Hematopoietic multipotent progenitor cell treated with erythropoietin and hydrocortisone succinate and interleukin-3 and kit ligand, for 6 days (in vitro differentiated cells): ENCODE results near the gene METAP2.

ENCODE experiments used
- DNase-seq: peaks from one replicate; pipeline ENCODE4 v3.0.0-alpha.2; 2015

The METAP2 gene

DNA sequence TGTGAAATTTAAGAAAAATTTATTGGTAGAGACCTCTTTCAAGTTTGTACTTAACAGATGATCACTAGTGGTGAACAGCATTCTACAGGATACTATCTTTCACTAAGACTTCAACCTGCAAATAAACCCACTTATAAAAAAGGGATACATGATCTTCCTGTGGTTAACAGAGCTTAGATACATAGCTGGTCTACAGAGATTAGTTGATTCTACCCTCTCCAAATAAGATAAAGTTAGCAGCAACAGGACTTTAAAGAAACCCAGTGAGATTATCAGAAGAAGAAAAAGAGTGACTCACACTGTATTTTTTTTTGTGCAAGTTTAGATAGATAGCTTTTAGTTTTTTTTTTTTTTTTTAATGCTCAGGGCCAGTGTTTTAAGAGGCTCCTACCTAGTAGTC lies 42.8 kb downstream of the METAP2 start:
- peak; percentile 92 for DNase-seq

DNA sequence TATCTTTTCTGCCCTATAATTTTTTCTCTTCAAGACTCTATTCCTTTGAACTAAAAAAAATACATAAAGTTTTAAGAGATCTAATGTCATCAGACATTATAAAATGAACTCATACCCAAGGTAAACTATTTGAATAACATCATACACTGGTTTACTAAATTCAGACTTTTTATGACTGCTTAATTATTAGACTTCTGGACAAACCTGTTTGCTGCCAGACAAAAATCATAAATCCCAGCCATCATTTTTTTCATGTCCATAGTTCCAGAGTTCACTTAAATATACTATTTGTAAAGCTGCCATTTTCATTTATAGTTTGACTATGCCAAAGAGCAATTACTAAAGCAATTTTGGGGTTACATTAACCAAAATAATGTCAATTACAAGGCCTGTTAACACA lies 43.3 kb downstream of the METAP2 start:
- DNase-seq, result no peak

DNA sequence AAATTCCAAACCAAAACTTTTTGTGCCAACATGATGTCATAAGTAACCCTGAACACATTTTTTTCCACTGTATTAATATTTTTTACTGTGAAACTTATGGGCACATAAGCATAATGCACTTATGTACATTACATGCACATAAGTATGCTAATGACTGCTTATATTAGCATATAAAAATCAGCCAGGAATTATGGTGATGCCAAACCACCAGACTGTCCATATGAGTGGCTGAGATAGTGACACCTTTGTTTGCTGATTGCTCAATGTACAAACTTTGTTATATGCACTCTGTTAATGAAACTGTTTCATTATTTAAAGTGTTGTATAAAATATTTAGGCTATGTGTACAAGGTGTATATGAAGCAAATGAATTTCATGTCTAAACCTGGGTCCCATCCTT lies 45.0 kb downstream of the METAP2 start:
- peak; percentile 55 for DNase-seq

DNA sequence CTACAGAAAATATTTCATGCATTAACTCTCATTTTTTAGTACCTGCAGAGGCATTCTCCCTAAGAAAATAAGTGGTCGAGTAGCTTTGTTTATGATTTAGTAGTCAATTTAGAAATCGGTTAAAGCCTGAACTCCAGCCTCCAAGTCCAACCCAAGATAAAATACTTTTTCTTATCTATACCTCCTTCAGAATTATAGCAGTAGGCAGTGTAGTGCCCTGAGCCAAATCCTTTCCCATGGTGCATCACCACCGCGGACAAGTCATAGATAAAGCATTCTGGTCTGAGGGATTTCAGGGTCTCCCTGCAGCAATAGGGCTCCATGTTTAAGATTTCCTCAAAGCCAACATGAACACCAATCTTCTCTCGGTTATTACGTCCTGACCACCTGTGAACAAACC lies 46.9 kb downstream of the METAP2 start:
- peak; percentile 61 for DNase-seq

DNA sequence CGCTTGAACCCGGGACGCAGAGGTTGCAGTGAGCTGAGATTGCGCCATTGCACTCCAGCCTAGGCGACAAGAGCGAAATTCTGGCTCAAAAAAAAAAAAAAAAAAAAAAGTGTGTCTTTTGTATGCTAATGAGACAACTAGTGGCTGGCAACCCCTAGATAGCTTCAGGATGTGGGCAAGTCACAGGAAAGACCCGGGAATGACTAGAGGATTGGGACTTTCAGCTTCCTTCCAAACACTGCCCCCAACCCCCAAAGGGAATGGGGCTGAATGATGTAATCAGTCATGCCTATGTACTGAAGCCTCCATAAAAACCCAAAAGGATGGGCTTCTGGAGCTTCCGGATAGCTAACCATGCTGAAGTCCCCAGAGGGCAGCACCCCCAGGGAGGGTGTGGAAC lies 48.7 kb downstream of the METAP2 start:
- no peak for DNase-seq

DNA sequence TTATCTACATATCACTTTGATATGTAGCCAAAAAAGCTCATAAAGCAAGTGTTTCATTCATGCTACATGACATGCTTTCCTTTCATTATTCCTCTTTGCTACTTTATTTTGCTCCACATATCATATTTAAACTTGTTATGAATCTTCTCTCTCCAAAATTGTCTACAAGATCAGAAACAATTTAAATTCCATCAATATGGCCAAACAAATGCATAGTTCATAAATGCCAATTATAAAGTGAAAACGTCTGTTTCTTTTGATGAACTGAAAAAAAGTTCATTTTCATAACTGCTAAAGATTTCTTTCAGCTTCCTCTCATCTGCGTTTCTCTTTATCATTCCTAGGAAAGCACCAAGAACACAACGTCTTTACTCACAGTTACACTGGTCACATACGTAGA lies 54.5 kb downstream of the METAP2 start:
- no peak for DNase-seq

DNA sequence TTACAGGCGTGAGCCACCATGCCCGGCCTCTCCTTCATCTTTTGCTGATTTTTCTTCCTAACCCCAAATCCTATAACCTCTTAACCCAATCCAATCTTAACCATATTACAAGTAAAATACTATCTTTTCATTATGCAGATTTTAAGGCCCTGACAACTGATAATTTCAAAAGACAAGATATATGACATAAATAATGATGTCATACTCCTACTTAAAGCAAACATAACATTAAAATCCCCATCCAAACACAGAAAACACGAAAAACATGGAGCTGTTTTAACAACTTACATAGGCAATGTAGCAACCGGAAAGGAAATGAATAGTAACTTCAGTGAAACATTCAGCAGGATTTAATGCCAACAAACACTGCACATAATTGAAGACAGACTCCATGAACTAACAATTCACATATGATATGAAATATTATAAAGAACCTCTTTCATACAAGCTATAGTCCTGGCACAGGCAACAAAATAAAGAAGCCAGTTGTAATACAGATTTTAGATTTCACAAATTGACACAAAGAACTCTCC lies 55.8 kb downstream of the METAP2 start:
- DNase-seq, result no peak

DNA sequence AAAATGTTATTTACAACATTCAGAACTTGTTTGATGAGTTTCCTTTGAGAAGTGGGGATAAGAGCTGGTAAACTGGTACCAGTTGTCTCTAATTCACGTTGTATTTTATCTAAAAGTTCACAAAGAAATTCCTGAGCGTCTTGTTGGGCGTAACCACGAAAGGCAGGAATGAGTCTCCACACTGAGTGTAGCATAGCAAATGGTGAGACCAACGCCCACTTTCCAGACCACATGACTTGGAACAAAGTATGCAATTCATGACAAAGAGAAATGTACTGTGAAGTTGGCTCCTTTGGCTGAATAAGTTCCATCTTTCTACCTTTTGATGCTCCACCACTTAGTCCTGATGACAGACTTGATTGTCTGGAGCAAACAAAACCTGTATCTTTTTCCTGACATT lies 58.9 kb downstream of the METAP2 start:
- DNase-seq, result peak; percentile 33

DNA sequence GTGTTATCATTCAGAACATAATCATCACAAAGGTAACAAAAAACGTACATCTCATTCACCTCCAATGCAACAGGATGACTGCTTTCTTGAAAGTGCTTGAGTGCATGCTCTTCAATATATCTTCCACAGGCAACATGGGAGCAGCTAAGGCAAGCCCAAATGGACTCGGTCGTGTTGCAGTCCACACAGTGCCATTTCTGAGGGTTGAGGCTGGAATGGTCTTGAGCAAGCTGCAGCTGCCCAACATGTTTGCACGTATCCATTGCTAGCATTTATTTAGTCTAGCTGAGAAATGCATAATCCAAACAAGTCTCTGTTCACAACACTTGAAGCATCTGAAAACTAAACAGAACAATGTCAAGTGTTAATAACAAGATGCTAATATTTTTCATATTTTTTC lies 60.0 kb downstream of the METAP2 start:
- DNase-seq, result no peak

DNA sequence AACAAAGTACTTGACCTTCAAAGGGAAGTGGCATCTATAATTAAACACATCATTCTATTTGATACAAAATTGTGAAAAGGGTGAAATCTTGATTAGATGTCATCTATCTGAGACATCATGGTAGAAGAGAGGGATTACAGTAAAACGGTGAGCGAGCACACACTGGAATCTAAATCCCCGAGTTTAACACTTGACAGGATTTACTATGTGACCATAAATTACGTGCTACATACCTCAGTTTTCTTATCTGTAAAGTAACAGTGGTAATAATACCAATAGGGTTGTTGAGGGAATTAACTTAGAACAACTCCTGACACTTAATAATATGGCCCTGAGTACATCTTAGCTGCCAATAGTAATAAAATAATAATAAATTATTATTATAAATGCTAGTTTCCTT lies 64.1 kb downstream of the METAP2 start:
- DNase-seq, result no peak

DNA sequence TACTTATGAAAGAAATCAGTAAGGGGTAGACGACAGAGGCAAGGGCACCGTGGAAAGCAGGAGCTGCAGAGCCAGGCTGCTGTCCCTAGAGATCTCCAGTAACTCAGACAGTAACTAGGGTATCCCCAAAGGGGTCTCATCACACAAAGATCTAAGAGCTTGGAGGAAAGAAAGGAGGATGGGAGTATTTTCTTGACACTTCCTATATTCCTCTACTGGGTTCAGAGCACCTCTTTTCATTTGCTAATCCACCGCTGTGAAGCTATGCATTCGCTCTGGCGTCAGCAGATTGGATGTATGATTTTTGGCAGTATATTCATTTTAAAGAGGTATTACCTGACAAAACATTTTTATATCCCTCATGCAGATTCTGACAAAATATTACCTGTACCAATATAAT lies 64.7 kb downstream of the METAP2 start:
- DNase-seq, result no peak

DNA sequence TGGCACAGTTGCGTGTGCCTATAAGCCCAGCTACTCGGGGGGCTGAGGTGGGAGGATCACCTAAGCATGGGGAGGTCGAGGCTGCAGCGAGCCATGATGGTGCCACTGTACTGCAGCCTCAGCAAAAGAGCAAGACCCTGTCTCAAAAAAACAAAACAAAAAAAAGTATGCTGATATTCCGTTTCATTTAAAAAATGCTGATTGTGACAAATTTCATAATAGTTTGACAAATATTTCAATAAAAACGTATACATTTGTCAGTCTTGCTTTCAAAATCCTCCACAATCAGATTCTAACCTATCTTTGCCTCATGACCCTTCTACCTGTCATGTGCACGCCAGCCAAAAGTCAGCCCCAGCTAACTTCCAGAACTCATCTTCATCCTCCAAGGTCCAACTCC lies 67.5 kb downstream of the METAP2 start:
- no peak for DNase-seq

DNA sequence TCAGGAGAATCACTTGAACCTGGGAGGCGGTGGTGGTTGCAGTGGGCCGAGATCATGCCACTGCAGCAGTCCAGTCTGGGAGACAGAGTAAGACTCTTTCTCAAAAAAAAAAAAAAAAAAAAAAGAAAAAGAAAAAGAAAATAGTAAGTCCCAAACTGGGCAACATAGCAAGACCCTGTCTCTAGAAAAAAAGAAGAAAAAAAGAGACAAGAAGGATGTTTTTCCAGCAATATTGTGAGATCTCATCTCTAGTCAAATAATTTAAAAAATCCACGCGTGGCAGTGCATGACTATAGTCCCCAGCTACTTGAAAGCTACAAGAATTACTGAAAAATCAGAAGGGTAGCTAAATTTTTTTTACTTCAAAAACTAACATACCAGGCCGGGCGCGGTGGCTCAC lies 69.4 kb downstream of the METAP2 start:
- DNase-seq, result no peak

DNA sequence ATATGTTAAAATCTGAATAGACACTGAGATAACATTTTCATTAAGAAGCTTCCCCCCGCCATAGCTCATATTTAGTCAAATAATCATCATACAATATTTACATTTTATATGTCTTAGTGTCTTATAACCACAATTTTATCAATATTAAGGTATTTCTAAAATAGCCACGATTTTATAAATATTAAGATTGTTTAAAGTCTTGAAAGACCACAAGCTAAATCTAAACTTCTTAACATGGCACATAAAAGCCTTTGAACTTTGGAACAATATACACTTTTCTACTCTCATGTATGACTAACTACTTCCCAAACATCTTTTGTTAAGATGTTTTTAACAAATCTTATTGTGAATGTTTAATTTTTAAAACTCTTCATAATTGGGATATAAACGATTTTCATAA lies 70.8 kb downstream of the METAP2 start:
- no peak for DNase-seq

DNA sequence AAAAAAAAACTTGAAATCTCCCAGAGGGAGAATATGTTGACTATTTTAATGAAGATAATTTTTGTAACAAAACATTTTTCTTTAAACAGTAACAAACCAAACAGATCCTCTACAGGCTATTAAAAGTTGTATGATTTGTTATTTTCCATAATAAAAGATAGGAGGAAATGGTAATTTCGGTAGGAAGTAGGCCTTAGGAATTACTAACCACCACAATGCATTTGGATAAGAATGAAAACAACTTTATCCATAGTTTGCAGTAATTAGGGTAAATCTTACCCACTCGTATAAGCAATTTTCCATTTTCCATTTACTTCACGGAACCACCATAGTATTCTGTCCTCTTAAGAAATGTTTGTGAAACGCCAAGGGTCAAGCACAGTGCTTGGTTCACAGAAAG lies 71.4 kb downstream of the METAP2 start:
- DNase-seq, result no peak

DNA sequence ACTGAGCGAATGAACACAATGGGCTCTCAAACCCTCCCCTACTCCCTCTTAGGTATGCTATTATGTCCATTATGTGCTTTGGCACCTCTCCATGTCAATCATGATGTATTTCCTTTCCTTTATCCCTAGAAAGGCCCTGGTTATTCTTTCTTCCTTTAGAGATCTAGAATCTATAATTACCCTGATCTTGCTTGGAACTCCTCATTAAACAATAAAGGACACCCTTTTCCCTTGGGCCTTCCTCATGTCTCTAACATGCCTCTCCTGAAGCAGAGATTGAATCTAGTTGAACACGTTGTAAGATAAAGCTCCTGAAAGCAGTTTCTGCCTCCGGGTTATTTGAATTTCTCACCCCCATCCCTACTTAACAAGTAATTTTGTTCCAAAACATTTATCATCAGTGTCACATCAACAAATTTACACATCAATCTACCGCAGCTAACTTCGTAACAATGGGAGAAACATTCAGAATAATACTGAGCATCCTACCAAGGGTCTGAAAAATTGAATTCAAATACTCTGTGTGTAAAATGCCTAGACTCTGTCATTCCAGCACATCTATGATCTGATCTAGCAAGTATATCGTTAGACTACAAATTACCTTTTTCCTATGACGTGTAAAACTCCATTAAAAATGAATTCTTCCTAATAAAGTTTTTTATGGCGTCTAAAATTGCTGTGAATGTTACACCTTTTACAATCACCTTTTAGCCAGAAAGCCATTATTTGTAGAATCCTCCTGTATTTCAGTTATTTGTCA lies 72.0 kb downstream of the METAP2 start:
- DNase-seq, result no peak

DNA sequence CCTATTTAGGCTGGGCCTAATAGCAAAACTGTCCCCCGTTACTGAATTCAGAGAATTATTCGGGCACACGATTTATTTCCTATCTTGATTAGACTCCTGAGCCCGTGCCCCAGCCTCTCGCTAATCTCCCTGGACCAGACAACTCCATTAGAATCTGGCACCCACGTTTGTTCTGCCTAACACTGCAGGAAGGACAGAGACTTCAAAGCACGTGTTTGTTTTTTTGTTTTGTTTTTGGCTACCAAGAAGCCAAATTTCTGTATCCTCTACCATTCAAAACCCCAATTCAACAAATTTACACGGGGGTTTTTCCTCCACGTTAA lies 72.5 kb downstream of the METAP2 start:
- DNase-seq, result peak; percentile 70

DNA sequence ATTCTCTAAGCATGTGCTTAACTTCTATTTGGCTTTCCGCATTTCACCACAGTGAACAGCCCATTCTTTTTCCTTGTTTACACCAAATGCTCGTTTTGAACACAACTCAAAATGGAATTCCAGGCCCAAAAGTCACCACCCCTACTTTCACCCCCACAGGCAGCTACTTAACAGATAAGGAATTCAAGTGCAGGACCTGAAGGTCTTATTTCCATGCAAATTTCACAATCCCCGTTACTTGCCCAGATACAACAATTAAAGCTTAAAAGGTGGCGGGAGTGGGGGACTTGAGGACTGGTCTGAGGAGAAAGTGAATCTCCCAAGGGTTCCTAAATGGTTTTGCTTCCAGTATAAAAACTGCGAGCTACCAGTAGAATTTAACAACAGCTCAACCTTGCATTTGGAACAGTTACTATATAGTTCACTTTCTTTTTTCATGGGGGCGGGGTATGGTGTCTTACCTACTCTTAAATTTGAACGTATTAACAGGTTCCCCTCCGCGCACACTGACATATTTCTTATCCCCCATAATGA lies 73.6 kb downstream of the METAP2 start:
- DNase-seq, result peak; percentile 34

DNA sequence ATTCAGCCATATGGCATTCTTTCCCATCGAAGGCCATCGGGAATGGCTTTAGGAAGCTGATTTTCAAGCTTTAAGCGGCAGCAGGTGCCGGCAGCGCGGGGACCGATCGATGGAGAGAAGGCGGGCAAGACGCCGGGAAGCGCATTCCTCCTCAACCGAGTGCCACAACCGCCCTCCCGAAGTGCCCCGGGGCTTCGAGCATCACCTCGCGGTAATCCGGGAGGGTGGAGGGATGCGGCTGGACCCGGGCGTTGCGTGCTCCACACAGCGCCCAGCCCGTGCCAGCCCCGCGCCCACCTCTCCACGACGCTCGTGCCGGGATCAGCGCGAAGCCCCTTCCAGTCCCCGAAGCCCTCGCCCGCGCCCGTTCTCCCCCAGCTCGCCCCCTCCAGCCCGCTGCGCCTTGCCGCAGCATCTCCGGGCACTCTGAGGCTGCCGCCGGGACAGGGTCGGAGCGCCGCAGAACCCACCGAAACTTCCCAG lies 74.1 kb downstream of the METAP2 start:
- peak; percentile 32 for DNase-seq

DNA sequence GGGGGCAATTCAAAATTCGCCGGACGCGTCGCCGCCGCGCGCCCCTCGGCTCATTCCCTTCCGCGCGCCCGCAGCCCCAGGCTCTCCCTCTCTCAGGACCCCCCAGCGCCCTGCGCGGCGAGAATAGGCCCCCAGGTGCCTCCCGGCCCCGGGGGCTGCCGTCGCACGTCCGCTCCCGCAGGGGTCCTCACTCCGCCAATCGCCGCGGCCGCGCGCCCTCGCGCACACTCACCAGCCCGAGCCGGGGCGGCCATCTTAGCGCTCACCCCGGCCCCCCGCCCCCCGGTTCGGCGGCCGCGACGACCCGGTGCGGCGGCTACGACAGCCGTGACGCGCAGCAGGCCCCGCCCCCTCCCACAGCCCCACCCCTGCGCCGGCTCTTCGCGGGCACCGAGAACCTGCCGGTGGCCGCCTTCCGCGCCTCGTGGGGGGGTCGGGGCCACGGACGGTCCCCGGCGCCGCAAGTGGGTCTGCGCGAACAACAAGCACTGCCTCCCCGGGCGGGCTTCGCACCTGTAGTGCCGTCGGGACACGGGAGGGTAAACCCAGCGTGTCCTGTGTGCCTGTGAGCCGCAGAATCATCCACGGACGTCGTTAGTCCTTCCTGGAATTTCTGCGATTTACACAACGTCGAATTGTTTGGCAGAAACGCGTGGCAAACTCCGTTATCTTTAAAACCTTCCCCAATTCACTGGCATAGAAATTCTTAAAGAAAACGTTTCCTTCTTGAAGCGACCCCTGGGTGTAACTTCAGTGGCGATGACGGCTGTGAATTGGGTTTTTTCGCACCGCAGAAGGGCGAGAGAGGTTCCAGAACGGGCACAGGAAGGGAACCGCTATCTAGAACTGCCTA lies 74.8 kb downstream of the METAP2 start:
- DNase-seq, result peak; percentile 57

DNA sequence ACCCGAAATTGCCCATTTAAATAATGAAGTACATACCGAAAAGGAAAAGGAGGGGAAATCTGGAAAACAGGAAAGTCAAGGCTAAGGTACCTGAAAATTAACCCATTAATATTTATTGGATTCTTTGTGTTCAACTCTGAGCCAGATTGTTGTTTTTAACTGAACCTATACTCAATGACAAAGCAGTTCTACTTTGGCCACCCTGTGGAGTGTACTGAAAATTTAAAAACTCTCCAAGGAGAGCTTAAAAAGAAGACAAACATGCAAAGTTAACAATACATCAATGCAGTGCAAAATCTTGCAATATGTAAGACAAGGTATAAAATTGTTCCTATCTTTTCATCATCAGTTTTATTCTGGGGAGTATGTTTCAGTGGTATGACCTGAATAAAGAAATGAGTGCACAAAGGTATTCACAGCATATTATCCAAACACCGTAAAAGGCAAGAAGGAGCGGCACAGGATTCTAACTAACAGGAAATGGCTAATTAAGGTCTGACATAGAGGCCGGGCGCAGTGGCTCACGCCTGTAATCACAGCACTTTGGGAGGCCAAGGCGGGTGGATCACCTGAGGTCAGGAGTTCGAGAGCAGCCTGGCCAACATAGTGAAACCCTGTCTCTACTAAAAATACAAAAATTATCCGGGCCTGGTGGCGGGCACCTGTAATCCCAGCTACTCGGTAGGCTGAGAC lies 75.6 kb downstream of the METAP2 start:
- no peak for DNase-seq

DNA sequence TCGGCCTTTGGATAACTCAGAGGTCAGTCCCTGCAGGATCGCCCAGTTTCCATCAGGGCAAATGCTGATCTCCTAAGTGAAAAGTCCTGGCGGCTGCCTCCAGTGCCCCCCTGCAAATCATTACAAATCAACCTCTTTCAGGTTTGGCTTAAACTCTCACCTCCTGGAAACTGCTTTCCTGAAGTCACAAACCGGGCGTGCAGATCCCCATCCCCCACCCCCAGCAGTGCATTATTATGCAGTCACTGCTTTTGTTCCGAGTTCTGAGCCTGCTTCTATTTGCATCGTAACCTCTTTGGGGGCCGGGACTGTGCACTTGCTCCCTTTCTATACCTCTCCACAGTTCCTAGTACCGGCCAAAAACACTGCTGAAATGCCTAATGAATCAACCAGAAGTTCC lies 77.4 kb downstream of the METAP2 start, which contains the start of gene USP44:
Gene USP44, minus strand, starts transcription at position 172 of the 400 bp plus-strand sequence. CDS start 17,220 bp downstream, outside the sequence.
- no peak for DNase-seq

DNA sequence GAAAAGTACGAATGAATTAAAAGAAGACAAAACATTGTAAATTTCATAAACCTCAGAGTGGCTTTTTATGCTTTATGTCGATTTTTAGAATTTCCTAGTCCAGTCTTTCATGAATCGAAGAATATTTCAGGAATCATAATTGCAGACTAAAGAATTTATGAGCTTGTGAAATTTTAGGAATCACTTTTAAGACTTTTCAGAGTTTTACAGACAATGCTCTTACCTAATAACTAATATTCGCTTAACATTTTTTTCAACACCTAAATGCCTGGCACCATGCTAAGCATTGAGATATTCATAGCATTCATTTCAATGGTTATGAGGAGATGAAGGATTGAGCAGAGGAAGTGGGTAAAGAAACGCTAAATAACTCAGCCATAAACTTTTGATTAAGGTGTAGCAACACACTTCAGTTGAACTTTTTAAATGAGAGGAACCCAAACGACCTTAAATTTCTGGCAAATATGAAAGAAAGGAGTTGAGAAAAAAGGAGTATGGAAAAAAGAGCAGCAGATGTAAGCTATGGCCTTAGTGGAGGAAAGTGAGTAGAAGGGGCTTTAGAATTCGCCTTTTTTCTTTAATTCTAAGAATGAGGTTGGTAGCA lies 78.1 kb downstream of the METAP2 start:
- DNase-seq, result no peak
